ENCODE results near the gene ARHGAP45.
A peak's percentile ranks its signal among the peaks of the same experiment; 100 is the strongest.
"Not testable (repeated sequence)": the region's sequence is repeated elsewhere in the genome, so short reads cannot be mapped to it uniquely, and the experiment has no call there.

Gene ARHGAP45, protein sequence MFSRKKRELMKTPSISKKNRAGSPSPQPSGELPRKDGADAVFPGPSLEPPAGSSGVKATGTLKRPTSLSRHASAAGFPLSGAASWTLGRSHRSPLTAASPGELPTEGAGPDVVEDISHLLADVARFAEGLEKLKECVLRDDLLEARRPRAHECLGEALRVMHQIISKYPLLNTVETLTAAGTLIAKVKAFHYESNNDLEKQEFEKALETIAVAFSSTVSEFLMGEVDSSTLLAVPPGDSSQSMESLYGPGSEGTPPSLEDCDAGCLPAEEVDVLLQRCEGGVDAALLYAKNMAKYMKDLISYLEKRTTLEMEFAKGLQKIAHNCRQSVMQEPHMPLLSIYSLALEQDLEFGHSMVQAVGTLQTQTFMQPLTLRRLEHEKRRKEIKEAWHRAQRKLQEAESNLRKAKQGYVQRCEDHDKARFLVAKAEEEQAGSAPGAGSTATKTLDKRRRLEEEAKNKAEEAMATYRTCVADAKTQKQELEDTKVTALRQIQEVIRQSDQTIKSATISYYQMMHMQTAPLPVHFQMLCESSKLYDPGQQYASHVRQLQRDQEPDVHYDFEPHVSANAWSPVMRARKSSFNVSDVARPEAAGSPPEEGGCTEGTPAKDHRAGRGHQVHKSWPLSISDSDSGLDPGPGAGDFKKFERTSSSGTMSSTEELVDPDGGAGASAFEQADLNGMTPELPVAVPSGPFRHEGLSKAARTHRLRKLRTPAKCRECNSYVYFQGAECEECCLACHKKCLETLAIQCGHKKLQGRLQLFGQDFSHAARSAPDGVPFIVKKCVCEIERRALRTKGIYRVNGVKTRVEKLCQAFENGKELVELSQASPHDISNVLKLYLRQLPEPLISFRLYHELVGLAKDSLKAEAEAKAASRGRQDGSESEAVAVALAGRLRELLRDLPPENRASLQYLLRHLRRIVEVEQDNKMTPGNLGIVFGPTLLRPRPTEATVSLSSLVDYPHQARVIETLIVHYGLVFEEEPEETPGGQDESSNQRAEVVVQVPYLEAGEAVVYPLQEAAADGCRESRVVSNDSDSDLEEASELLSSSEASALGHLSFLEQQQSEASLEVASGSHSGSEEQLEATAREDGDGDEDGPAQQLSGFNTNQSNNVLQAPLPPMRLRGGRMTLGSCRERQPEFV

DNA sequence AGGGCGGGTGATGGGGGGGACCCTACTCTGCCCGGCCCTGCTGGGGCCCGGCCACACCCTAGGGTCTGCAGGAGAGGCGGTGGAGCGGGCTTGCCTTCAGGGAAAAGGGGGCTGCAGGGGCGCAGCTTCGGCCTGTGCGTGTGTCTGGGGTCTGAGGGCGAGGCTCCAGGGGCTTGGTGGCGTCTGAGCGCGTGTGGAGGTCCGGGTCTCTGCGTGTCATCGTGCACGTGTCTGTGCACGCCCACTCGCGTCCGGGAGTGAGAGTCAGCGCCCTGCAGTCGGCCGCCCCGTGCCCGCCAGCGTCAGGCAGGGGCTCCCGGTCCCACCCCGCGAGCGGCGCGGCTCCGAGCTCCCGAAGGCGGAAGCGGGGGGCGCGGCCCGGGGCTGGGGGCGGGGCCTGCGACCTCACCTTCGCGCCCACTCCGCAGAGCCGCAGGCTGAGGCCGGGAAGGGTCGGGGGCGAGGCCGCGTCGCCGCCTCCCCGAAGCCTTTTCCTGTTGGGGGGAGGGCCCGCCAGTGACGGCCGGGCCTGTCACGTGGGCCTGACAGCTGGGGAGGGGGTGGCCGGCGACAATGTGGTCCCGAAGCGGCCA is at the start of gene ARHGAP45:
Gene ARHGAP45, plus strand, starts transcription at position 420 of the 593 bp plus-strand sequence. CDS start 239 bp downstream, outside the sequence.
- peak; percentile 58 for DNase-seq (ENCODE audit: low read depth in 2 of 2)

DNA sequence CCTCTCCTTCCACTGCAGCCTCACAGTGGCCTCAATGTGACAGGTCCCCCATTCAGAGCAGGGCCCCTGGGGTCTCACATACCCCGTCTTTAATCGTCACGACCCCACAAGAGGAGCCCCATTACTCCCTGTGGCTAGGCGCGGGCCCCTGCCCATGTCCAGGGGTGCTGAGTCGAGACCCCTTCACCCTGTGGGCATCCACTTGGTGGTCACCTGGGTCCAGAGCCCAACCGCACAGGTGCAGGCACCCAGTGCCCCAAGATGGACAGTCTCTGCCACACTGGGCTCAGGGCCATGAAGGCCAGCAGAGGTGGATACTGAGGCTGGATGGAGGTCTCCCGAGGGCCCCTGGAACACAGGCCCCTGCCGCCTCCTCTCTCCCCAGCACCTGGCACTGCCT is 49.1 kb upstream of the ARHGAP45 start:
- DNase-seq (ENCODE audit: low read depth in 2 of 2), result no peak

DNA sequence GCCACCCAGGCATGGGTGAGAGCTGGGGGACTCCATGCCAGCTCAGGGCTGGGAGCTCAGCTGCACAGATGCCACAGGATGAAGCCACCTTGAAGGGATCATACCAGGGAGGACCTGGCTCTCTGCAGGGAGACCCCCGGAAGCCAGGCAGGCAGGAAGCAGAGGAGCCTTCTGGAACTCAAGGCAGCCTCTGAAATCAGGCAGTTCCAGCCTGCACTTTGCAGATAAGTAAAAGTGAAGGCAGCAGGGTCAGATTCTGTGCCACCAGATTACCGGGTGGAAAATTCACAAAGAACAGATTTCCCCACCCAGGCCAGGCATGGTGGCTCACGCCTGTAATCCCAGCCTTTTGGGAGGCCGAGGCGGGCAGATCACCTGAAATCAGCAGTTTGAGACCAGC is 48.6 kb upstream of the ARHGAP45 start:
- no peak for DNase-seq (ENCODE audit: low read depth in 2 of 2)

DNA sequence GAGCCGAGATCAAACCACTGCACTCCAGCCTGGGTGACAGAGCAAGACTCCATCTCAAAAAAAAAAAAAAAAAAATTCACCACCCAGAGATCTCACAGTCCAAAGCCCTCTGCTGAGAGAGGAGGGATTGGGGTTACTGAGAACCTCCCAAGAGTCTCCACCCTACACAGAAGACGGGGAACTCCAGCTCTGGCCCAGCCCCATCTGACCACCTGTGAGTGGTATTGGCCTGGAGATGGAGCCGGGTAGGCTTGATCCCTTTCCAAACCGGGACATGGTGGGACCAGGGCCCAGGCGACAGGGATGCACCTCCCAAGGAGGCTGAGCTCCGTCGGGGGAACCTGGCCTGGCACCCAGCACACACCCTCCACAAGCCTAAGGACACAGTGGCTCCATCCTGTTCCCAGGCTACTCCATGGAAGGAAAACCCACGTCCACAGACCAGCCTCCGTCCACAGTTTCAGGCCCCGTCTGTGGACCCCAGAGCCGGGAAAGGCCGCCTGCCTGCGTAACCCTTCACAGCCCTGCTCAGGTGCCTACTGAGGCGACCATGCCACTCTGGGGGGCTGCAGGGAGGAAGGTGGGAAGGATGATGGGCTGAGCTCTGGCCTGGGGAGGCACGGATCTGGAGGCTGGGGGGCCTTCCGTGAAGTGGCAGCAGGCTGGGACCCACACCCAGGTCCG is 47.9 kb upstream of the ARHGAP45 start:
- no peak for DNase-seq (ENCODE audit: low read depth in 2 of 2)

DNA sequence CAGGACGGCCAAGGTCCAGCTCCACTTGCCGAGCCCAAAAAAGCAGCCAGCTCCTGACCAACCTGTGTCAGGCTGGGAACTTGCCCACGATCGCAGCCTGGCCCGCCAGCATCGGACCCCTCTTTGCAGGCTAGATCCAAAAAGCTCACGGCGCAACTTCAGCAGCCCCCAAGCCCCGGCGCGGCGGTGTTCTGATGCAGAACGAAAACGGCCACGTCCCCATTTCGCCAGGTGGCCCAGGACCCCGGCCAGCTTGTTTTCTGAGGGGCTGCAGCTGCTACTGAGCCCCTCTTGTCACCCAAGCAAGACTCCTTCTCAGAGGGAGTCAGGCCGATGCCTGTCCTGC is 47.4 kb upstream of the ARHGAP45 start:
- no peak for DNase-seq (ENCODE audit: low read depth in 2 of 2)

DNA sequence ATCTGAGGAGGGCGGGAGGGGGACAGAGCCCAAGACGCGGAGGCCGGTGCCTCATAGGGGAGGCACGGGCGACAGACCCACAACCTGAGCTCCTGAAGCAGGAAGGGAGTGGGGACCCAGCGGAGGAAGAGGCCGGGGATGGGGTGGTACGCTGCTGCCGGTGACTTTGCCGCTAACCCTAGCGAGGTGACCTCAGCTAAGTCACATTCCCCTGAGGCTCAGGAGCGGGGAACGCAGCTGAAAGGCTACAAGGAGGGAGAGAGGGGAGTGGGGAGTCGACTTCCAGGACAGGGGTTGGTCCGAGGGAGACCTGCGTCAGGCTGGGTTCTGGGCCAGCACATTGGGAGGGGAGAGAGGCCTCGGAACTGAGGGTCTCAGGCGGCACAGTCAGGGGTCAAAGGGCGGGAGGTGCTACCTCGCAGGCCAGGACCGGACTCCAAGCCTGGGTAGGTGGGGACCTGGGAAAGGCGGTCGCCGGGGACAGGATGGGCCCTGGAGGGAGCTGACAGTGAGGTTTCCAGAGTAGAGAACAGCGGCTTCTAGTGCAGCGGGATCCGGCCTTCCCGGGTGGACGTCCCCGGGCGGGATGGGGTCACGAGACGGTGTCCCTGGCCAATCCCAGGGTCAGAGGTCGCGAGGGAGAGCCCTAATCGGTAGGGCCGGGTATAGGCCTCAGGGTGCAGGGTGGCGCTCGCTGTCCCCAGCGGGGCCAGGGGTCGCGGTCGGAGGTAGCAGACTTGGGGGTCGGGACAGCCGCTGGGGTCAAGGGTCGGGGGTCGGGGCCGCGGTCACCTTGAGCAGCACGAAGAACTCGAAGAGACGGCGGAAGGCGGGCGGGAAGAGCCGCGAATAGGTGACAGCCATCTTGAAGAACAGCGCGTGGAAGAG is 46.7 kb upstream of the ARHGAP45 start:
- no peak for DNase-seq (ENCODE audit: low read depth in 2 of 2)

DNA sequence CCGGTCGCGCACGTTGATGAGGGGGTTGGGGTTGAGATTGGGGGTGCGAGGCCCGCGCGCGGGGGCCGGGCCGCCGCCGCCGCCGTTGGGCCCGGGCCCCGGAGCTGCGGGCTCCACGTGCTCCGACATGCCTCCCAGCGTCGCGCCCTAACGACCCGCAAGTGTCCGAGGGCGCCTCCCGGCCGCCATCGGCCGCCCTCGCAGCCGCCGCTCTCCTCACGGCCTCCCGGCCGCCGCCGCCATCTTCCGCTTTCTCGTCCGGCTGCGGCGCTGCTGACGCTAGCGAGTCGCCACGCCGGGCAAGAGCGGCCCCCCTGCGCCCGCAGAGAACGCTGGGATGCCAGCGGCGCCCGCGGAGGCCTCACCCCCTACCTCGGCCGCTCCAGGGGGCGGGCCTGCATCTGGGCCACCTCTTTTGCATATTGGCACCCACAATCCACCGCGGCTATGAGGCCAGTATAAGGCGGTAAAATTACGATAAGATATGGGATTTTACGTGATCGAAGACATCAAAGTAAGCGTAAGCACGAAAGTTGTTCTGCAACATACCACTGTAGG is 46.0 kb upstream of the ARHGAP45 start, which contains the start of gene TMEM259:
Gene TMEM259, minus strand, starts transcription at position 256 of the 558 bp plus-strand sequence. Its CDS starts 127 bp downstream, at position 129.
- peak; percentile 93 to 97 for DNase-seq (ENCODE audit: low read depth in 2 of 2)

DNA sequence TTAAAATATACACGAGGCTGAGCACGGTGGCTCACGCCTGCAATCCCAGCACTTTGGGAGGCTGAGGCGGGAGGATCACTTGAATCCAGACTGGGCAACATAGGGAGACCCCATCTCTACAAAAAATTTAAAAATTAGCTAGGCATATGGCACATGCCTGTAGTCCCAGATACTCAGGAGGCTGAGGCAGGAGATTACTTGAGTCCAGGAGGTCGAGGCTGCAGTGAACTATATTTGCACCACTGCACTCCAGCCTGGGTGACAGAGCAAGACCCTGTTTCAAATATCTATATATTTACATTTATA is 43.1 kb upstream of the ARHGAP45 start:
- DNase-seq (ENCODE audit: low read depth in 2 of 2), result not testable (repeated sequence)

DNA sequence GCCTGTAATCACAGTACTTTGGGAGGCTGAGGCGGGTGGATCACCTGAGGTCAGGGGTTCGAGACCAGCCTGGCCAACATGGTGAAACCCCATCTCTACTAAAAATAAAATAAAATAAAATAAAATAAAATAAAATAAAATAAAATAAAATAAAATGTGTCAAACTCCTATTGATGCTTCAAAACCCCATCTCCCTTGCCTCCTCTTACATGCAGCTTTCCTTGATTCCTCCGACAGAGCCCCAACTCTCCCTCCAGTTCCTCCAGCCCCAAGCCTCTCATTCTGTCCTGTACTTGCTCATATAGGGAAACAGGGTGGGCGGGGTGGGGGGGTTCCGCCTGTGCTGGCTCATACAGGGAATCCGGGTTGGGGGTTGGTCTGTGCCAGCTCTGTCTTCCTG is 41.9 kb upstream of the ARHGAP45 start:
- DNase-seq (ENCODE audit: low read depth in 2 of 2), result not testable (repeated sequence)

DNA sequence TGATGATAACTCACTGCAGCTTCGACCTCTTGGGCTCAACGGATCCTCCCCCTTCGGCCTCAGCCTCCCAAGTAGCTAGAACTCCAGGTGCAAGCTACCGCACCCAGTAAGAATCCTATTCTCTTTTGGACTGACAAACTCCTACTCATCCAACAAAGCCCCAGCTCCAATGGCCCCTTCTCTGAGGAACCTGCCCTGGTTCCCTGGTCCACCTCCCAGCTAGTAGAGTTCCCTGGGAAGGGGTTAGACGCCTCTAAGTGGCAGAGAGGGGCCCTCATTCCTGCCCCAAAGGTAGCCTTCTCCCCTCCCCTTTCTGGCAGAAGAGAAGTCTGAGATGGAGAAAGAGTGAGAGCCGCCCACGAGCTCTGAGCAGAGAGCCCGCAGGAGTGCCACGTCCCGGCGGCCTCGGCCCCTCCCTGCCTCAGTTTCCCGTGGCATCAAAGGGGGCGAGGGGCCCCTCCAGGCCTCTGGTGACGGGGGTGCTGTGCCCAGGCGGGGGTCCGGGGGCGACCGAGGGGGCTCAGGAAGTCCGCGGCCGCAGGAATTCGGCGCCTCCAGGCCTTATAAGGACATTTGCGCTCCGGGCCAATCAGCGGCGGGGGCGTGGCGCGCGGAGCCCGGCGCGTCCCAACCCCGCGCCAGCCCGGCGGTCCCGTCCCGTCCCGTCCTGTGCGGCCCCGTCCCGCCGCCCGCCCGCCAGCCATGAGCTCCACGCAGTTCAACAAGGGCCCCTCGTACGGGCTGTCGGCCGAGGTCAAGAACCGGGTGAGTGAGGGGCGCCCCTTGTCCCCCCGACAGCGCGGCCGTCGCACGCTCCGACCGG is 40.8 kb upstream of the ARHGAP45 start, which contains the start of gene CNN2:
Gene CNN2, plus strand, starts transcription at position 649 of the 823 bp plus-strand sequence. Its CDS starts 54 bp downstream, at position 703.
- DNase-seq (ENCODE audit: low read depth in 2 of 2), result no peak

DNA sequence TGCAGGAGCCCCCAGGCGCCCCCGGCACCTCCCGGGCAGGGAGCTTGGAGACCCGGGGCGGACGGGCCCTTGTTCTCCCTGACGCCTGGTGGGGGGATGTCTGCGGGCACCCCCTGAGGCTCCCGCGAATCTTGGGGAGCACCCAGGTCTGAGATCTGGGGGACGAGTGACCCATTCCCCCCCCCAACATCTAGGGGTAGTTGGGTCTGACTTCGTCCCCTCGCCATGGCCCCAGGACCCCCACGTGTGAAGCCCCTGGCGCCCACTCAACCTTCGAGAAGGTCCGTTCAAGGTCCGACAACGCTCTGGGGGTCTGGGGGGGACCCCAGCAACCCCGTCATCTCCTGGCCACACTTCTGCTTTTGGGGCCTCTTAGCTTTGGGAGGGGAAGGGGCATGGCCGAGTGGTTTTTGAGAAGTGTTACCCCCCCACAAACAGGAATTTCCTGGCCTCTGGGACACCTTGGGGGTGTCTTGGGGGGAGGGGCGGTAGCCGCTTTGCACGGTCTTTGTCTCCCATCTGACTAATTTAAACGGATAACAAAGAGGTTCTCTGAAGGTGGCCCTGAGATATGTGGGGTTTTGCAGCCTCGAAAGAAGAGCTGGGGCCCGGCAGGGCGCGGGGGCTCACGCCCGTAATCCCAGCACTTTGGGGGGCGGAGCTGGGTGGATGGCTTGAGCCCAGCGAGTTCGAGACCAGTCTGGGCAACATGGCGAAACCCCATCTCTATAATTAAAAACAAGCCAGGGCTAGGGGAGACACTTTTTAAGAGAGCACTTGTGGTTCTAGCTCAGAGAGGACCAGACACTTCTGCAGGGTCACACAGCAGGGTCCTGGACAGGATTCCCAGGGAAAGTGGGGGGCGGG is 40.0 kb upstream of the ARHGAP45 start:
- no peak for DNase-seq (ENCODE audit: low read depth in 2 of 2)

DNA sequence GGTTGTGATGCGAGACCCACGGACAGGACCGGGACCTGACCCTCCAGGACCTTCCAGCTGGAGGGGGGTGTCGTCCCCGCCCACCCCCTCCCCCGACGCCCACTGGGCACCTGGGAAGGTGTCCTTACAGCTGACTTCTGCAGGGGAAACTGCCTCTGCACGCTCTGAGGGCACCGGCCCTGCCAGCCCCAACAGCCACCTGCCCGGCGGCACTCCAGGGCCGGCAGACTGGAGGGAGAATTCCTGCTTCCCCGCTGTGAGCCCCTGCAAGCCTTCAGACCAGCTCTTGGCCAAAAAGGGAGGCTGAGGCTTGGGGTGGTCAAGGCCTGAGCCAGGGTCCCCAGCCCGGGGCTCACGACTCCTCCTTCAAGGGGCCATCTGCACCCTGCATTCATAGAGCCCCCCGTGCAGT is 39.3 kb upstream of the ARHGAP45 start:
- DNase-seq (ENCODE audit: low read depth in 2 of 2), result no peak

DNA sequence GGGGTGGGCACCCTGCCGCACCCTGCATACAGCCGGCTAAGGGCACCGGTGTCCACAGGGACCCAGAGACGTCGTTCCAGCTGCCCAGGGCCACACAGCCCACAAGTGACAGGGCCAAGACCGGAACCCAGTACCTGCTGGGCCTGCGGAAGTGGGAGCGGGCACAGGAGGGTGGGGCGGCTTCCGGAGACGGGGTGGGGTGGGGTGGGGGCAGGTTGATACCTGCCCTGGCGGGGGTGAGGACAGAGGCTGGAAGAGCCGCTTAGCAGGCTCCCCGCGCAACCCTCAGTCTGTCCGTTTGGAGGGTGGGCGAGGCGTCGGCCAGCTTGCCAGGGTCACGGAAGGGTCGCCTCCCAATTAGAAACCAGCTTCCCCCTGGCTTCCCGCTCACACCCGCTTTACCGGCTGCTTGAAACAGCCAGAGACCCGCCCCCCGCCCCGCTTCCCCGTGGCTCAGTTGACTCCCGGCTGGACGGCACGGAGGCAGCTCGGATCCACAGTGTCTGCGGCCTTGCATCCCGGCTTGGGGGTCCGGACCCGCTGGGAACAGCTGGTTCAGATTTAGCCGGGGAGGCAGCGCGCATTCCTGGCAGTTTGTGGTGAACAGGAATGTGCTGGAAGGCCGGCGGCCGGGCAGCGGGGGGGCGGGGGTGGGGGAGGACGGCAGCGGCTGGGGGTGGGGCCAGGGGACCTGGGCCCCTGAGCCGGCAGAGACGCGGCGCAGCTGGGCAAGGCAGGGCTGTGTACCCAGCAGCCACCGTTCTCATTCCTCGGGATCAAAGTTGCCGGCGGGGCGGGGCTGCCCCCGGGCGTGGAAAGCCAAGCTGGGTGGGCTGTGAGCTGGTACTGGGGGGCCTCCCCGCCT is 38.7 kb upstream of the ARHGAP45 start:
- no peak for DNase-seq (ENCODE audit: low read depth in 2 of 2)

DNA sequence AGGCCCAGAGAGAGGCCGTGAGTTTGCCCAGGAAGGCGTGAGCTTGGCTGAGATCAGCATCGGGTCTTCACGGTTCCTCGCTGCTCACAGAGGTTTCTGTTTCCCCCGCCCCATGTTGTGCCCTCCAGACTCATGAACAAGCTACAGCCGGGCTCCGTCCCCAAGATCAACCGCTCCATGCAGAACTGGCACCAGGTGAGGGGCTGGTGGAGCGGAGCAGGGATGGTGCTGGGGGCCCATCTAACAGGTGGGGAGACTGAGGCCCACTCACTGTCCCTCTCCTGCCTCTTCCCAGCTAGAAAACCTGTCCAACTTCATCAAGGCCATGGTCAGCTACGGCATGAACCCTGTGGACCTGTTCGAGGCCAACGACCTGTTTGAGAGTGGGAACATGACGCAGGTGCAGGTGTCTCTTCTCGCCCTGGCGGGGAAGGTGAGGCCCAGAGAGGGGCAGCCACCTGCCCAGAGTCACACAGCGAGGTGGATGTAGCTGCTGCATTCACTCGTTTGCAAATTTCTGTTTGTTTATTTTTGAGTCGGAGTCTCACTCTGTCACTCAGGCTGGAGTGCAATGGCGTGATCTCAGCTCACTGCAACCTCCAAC is 34.6 kb upstream of the ARHGAP45 start:
- no peak for DNase-seq (ENCODE audit: low read depth in 2 of 2)

DNA sequence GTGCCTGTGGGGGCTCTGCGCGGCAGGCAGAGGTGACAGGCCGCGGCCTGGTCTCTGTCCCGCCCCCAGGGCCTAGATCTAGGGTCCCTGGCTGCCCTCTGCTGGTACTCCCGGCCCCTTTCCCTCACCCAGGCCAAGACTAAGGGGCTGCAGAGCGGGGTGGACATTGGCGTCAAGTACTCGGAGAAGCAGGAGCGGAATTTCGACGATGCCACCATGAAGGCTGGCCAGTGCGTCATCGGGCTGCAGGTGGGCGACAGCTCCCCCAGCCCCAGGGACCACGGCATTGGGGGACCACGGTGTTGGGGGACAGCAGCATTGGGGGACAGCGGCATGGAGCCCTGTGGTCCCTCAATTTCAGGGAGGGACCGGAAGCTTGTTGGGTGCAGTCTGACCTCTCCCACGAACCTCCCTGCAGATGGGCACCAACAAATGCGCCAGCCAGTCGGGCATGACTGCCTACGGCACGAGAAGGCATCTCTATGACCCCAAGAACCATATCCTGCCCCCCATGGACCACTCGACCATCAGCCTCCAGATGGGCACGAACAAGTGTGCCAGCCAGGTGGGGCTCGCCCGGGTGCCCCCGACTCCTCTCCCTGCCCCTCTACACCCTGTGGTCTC is 30.9 kb upstream of the ARHGAP45 start:
- DNase-seq (ENCODE audit: low read depth in 2 of 2), result no peak

DNA sequence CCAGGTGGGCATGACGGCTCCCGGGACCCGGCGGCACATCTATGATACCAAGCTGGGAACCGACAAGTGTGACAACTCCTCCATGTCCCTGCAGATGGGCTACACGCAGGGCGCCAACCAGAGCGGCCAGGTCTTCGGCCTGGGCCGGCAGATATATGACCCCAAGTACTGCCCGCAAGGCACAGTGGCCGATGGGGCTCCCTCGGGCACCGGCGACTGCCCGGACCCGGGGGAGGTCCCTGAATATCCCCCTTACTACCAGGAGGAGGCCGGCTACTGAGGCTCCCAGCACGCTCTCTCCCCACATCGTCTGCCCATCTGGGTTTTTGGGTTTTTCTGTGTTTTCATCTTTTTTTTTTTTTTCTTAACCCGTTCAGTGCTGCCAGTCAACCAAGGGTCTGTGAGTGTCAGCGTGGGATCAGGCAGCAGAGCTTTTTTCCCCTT is 29.3 kb upstream of the ARHGAP45 start:
- no peak for DNase-seq (ENCODE audit: low read depth in 2 of 2)
